Parathyroid adenoma (tissue), 2 donors: Measurements from ENCODE around the gene SEZ6L.

Experiments used
- H2AFZ ChIP-seq: fragments of 300-600 bp; sonication (generic); one replicate; pipeline ENCODE4 v1.7.0; 2017; ENCODE audit warnings: antibody characterized with exemption, mild to moderate bottlenecking
- H3K27ac ChIP-seq: fragments of 300-600 bp; sonication (generic); one replicate; pipeline ENCODE4 v1.7.0; 2017
- H3K27me3 ChIP-seq: fragments of 300-600 bp; sonication (generic); one replicate; pipeline ENCODE4 v1.7.0; 2017; ENCODE audit warnings: low read length; ENCODE audit not compliant: control insufficient read depth, insufficient read depth
- H3K36me3 ChIP-seq: fragments of 300-600 bp; sonication (generic); one replicate; pipeline ENCODE4 v1.7.0; 2017; ENCODE audit warnings: low read length; ENCODE audit not compliant: control insufficient read depth, insufficient read depth
- H3K4me1 ChIP-seq: fragments of 300-600 bp; sonication (generic); one replicate; pipeline ENCODE4 v1.7.0; 2017; ENCODE audit warnings: control low read depth
- H3K4me2 ChIP-seq: fragments of 300-600 bp; sonication (generic); one replicate; pipeline ENCODE4 v1.7.0; 2017; ENCODE audit warnings: low read length
- H3K4me3 ChIP-seq: fragments of 300-600 bp; sonication (generic); one replicate; pipeline ENCODE4 v1.7.0; 2017; ENCODE audit warnings: low read depth, low read length
- H3K79me2 ChIP-seq: fragments of 300-600 bp; sonication (generic); one replicate; pipeline ENCODE4 v1.7.0; 2017; ENCODE audit warnings: control low read depth
- H3K9ac ChIP-seq: fragments of 300-600 bp; sonication (generic); one replicate; pipeline ENCODE4 v1.7.0; 2017; ENCODE audit warnings: mild to moderate bottlenecking
- H3K9me3 ChIP-seq: fragments of 300-600 bp; sonication (generic); one replicate; pipeline ENCODE4 v1.7.0; 2017; ENCODE audit warnings: low read length; ENCODE audit not compliant: control insufficient read depth
- TF ChIP-seq, protein P1 (sequence below): fragments of 300-600 bp; sonication (generic); IDR thresholded peaks from one replicate; pipeline ENCODE4 v1.7.0; 2017; ENCODE audit warnings: antibody characterized with exemption, mild to moderate bottlenecking
- donor health status: primary hyperparathyroidism.

SEZ6L gene

DNA sequence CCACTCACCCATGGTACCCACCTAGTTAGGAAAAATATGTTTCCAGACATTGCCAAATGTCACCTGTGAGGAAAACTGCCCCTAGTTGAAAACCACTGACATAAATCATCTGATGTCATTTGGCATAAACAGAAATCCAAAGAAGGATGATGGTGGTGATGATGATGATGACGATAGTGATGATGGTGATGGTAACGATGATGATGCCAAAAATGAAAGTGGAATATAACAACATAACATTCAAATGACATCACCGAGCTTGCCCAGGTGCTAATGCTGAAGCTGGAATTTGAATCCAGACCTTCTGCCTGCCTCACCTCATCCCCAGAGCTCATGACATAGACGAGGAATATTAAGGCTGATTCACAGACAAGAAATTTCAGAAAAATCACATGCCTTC lies 167.5 kb downstream of the SEZ6L start:
- H3K27me3 ChIP-seq = no peaks in the 10 kb centered on the region

DNA sequence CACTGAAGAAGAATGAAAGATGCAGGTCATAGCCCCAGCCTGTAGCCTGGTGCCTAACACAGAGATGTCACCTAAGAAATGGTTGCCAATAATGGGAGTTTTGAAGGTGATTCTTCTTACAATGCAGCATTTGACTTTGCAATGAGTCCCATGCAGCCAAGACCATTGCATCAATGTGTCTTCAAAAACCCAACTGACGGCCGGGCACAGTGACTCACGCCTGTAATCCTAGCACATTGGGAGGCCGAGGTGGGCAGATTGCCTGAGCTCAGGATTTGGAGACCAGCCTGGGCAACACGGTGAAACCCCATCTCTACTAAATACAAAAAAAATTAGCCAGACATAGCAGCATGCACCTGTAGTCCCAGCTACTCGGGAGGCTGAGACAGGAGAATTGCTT lies 170.5 kb downstream of the SEZ6L start:
- H3K27ac ChIP-seq = no peak overlapping the region
- no peaks in the 10 kb centered on the region for H3K9me3 ChIP-seq
- no peaks in the 10 kb centered on the region for H3K79me2 ChIP-seq
- H2AFZ ChIP-seq = no peak overlapping the region
- no peak overlapping the region for H3K9ac ChIP-seq
- H3K36me3 ChIP-seq = no peaks in the 10 kb centered on the region
- no peaks in the 10 kb centered on the region for H3K4me1 ChIP-seq
- TF ChIP-seq, protein P1, sequence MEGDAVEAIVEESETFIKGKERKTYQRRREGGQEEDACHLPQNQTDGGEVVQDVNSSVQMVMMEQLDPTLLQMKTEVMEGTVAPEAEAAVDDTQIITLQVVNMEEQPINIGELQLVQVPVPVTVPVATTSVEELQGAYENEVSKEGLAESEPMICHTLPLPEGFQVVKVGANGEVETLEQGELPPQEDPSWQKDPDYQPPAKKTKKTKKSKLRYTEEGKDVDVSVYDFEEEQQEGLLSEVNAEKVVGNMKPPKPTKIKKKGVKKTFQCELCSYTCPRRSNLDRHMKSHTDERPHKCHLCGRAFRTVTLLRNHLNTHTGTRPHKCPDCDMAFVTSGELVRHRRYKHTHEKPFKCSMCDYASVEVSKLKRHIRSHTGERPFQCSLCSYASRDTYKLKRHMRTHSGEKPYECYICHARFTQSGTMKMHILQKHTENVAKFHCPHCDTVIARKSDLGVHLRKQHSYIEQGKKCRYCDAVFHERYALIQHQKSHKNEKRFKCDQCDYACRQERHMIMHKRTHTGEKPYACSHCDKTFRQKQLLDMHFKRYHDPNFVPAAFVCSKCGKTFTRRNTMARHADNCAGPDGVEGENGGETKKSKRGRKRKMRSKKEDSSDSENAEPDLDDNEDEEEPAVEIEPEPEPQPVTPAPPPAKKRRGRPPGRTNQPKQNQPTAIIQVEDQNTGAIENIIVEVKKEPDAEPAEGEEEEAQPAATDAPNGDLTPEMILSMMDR = no peak
- H3K4me3 ChIP-seq = no peak overlapping the region
- H3K4me2 ChIP-seq = no peak overlapping the region
- no peaks in the 10 kb centered on the region for H3K27me3 ChIP-seq

More for the DNA sequence above, 167.5 kb downstream of the SEZ6L start:
- Histone ChIP-seq H3K4me1 (no peaks in the 10 kb centered on the region), H3K9me3 (no peaks in the 10 kb centered on the region), H3K9ac (no peak overlapping the region), H3K36me3 (no peaks in the 10 kb centered on the region), H3K4me2 (no peak overlapping the region), H3K27ac (no peak overlapping the region), H3K79me2 (no peaks in the 10 kb centered on the region), H3K4me3 (no peak overlapping the region), H2AFZ (no peak overlapping the region)
- TF ChIP-seq, protein P1 = no peak

DNA sequence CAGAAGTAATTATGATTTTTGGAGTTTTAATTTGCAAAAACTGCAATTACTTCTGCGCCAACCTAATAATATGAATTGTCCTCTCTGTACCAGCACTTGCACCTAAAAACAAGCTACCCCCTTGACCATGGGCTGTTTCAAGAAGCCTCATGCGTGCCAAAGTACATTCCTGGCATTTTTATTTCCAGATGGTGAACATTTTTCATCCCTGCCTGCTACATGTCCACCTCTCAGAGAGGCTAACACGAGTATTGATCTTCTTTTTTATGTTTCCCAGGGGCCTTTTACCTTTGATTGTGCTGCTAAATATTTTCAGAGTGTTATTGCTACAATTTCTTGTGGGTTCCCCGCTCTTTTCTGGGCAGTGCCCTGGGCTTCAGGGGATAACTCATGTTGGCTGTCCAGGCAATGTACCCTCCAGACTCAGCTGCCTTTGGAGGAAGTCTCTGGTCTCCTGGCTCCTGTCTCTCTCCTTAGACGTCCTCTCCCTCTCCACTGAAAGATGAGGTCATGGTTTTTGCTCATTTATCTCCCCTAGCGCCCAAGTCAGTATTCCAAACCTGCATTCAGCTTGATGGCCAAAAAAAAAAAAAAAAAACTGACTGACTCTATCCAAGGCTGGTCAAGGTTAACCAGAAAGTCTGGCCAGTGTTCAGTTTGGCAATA lies 173.6 kb downstream of the SEZ6L start:
- H2AFZ ChIP-seq = no peak overlapping the region
- no peak overlapping the region for H3K9ac ChIP-seq
- H3K4me2 ChIP-seq = no peak overlapping the region
- TF ChIP-seq, protein P1 = no peak
- H3K36me3 ChIP-seq = no peaks in the 10 kb centered on the region
- no peaks in the 10 kb centered on the region for H3K4me1 ChIP-seq
- H3K27ac ChIP-seq = no peak overlapping the region
- no peak overlapping the region for H3K4me3 ChIP-seq
- H3K79me2 ChIP-seq = no peaks in the 10 kb centered on the region
- no peaks in the 10 kb centered on the region for H3K27me3 ChIP-seq
- no peaks in the 10 kb centered on the region for H3K9me3 ChIP-seq

DNA sequence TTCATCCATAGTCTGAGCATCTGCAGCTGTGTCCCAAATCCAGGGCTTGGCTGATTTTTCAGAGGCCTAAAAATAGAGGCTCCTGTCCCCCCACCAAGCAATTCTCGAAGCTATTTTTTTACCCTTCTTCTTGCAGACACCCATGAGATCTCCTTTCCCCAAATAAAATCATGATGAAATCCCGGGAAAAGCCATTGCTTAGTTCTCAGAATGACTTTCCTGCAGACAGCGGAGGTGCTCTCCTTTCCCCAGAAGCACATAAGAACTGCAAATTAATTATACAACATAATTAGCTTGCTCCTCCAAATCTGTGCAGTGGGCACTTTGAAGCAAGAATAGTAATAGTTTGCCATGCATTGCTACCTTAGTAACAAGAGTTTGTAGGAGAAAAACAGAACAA lies 176.2 kb downstream of the SEZ6L start:
- Histone ChIP-seq H3K27ac (no peak overlapping the region), H3K4me1 (no peaks in the 10 kb centered on the region), H3K36me3 (no peaks in the 10 kb centered on the region), H3K9ac (no peak overlapping the region), H3K4me3 (no peak overlapping the region), H3K79me2 (no peaks in the 10 kb centered on the region), H3K4me2 (no peak overlapping the region), H3K27me3 (no peaks in the 10 kb centered on the region), H3K9me3 (no peaks in the 10 kb centered on the region), H2AFZ (no peak overlapping the region)
- TF ChIP-seq, protein P1 = no peak
